ENCODE results near the gene BACE2.

BACE2 gene

GRCh38 chr21:41167348-41168342 lies at the start of gene BACE2:
Gene BACE2, plus strand, starts transcription at chr21:41168160. Its CDS starts 104 bp downstream, at chr21:41168264.
- DNase-seq, result peak; percentile 83

- DNase-seq, result peak; percentile 29
Observed at GRCh38 chr21:41119901-41120300, 48.1 kb upstream of the BACE2 start.

GRCh38 chr21:41120997-41121396 lies 47.0 kb upstream of the BACE2 start:
- DNase-seq, result no peak

- peak; percentile 91 for DNase-seq
Observed at GRCh38 chr21:41121785-41122415, 46.1 kb upstream of the BACE2 start.

- DNase-seq, result peak; percentile 52
Observed at GRCh38 chr21:41124641-41125201, 43.2 kb upstream of the BACE2 start.

- DNase-seq, result no peak
Observed at GRCh38 chr21:41128981-41129380, 39.0 kb upstream of the BACE2 start.

- no peak for DNase-seq
Observed at GRCh38 chr21:41130883-41131282, 37.1 kb upstream of the BACE2 start.

- DNase-seq, result no peak
Observed at GRCh38 chr21:41133874-41134522, 34.0 kb upstream of the BACE2 start.

- no peak for DNase-seq
Observed at GRCh38 chr21:41135746-41136145, 32.2 kb upstream of the BACE2 start.

GRCh38 chr21:41136286-41136685 lies 31.7 kb upstream of the BACE2 start:
- DNase-seq, result no peak

- DNase-seq, result no peak
Observed at GRCh38 chr21:41137401-41137800, 30.6 kb upstream of the BACE2 start.

GRCh38 chr21:41137889-41138288 lies 30.1 kb upstream of the BACE2 start:
- no peak for DNase-seq

- DNase-seq, result no peak
Observed at GRCh38 chr21:41138711-41139110, 29.2 kb upstream of the BACE2 start.

- DNase-seq, result no peak
Observed at GRCh38 chr21:41139275-41139674, 28.7 kb upstream of the BACE2 start.

GRCh38 chr21:41139951-41140350 lies 28.0 kb upstream of the BACE2 start:
- no peak for DNase-seq

- DNase-seq, result no peak
Observed at GRCh38 chr21:41141031-41141457, 26.9 kb upstream of the BACE2 start.

GRCh38 chr21:41142051-41142795 lies 25.7 kb upstream of the BACE2 start:
- DNase-seq, result peak; percentile 87

- no peak for DNase-seq
Observed at GRCh38 chr21:41143596-41144325, 24.2 kb upstream of the BACE2 start.

GRCh38 chr21:41147096-41147978 lies 20.6 kb upstream of the BACE2 start:
- no peak for DNase-seq

- no peak for DNase-seq
Observed at GRCh38 chr21:41147979-41148355, 20.0 kb upstream of the BACE2 start.

GRCh38 chr21:41148798-41149197 lies 19.2 kb upstream of the BACE2 start:
- DNase-seq, result peak; percentile 26
